Measurements from ENCODE around the gene TRAPPC2B. TPM values are rescaled to one million over a fixed set of nuclear protein-coding genes. Genes with fewer than 3 reads are reported as not detected.
"Not testable (repeated sequence)": the region's sequence is repeated elsewhere in the genome, so short reads cannot be mapped to it uniquely, and the experiment has no call there.

TRAPPC2B gene
- total RNA-seq, 4 donors from 2014 or later, result 14.7 to 24.6 (median 17.9) TPM

- intact Hi-C loops (cut with DNase I), result loop anchor here (10.0 kb wide), 1 partner anchor 641 kb away; the partner anchor contains the start of gene ZNF606
- Histone ChIP-seq H3K4me3 (peak overlapping the region; percentile 69 to 98 (median 82)), H3K27me3 (no peaks in the 10 kb centered on the region), H3K4me1 (peaks cover 6 to 28% (median 9%) of the 10 kb centered on the region in 3 donors), H3K9me3 (no peaks in the 10 kb centered on the region), H3K36me3 (peaks cover 0 to 14% (median 0%) of the 10 kb centered on the region in 3 donors), H3K27ac (peak overlapping the region; percentile 94 to 99 (median 95))
- WGBS, 2 donors, result 1 to 2% methylated on average over 8 to 11 of the region's 18 CpGs
- TF ChIP-seq POLR2A (IDR thresholded peaks at IDR 0.05), result no peak
- TF ChIP-seq CTCF (IDR thresholded peaks at IDR 0.05), result no peak
- no peak for DNase-seq
Measured at GRCh38 chr19:57363688-57364181, 384 bp downstream of the TRAPPC2B start.

GRCh38 chr19:57366776-57367175, 3.4 kb downstream of the TRAPPC2B start:
- WGBS, 2 donors, result 92 to 93% methylated on average over 2 of the region's 2 CpGs
- intact Hi-C loops (cut with DNase I), result loop anchor here (10.0 kb wide), 1 partner anchor 638 kb away; the partner anchor contains the start of gene ZNF606
- no peaks in the 10 kb centered on the region for H3K27me3 ChIP-seq
- no peaks in the 10 kb centered on the region for H3K9me3 ChIP-seq
- no peak overlapping the region for H3K4me3 ChIP-seq
- no peak for DNase-seq
- peaks cover 0 to 20% (median 0%) of the 10 kb centered on the region in 3 donors for H3K36me3 ChIP-seq
- peaks cover 6 to 22% (median 9%) of the 10 kb centered on the region in 3 donors for H3K4me1 ChIP-seq
- TF ChIP-seq CTCF (IDR thresholded peaks at IDR 0.05) (no peak), POLR2A (IDR thresholded peaks at IDR 0.05) (no peak)
- H3K27ac ChIP-seq, result no peak overlapping the region

GRCh38 chr19:57374179-57374578, 10.8 kb downstream of the TRAPPC2B start:
- Histone ChIP-seq H3K4me1 (no peaks in the 10 kb centered on the region), H3K27ac (no peak overlapping the region), H3K36me3 (peaks cover 10 to 85% (median 24%) of the 10 kb centered on the region in 3 donors), H3K9me3 (peaks cover 0 to 59% (median 46%) of the 10 kb centered on the region in 3 donors), H3K27me3 (no peaks in the 10 kb centered on the region), H3K4me3 (no peak overlapping the region)
- TF ChIP-seq CTCF (IDR thresholded peaks at IDR 0.05) (no peak), POLR2A (IDR thresholded peaks at IDR 0.05) (no peak)
- no peak for DNase-seq
- intact Hi-C loops (cut with DNase I), result no loop called here
- WGBS, 2 donors, result 89 to 96% methylated on average over 3 to 4 of the region's 6 CpGs

DNA sequence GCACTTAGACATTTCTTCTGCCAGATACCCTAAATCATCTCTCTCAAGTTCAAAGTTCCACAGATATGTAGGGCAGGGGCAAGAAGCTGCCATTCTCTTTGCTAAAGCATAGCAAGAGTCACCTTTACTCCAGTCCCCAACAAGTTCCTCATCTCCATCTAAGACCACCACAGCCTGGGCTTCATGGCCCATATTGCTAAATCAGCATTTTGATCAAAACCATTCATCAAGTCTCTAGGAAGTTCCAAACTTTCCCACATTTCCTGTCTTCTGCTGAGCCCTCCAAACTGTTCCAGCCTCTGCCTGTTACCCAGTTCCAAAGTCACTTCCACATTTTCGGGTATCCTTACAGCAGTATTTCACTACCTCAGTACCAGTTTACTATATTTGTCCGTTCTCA, 11.3 kb downstream of the TRAPPC2B start:
- H3K4me3 ChIP-seq; H3K27ac ChIP-seq; H3K27me3 ChIP-seq; H3K4me1 ChIP-seq; intact Hi-C loops (cut with DNase I); DNase-seq: not testable (repeated sequence)
- 94 to 100% methylated on average over 2 of the region's 2 CpGs for WGBS, 2 donors
- H3K9me3 ChIP-seq, result peaks cover 0 to 63% (median 46%) of the 10 kb centered on the region in 3 donors
- peaks cover 10 to 89% (median 24%) of the 10 kb centered on the region in 3 donors for H3K36me3 ChIP-seq

DNA sequence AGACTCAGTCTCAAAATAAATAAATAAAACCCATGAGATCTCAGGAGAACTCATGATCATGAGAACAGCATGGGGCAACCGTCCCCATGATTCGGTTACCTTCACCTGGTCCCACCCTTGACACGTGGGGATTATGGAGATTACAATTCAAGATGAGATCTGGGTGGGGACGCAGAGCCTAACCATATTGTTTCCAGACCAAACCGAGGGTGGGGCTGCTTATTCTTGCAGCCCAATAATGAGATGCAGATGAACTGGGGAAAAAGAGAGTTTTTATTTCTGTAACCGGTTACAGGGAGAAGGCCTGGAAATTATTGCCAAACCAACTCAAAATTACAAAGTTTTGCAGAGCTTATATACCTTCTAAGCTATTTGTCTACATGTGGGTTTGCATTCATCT, 12.8 kb downstream of the TRAPPC2B start:
- peaks cover 10 to 84% (median 24%) of the 10 kb centered on the region in 3 donors for H3K36me3 ChIP-seq
- WGBS, 2 donors, result 90 to 96% methylated on average over 6 of the region's 6 CpGs
- DNase-seq, result no peak
- intact Hi-C loops (cut with DNase I), result no loop called here
- no peak overlapping the region for H3K4me3 ChIP-seq
- no peak overlapping the region for H3K27ac ChIP-seq
- no peaks in the 10 kb centered on the region for H3K4me1 ChIP-seq
- TF ChIP-seq POLR2A (IDR thresholded peaks at IDR 0.05), result no peak
- TF ChIP-seq CTCF (IDR thresholded peaks at IDR 0.05), result no peak
- peaks cover 0 to 78% (median 46%) of the 10 kb centered on the region in 3 donors for H3K9me3 ChIP-seq
- H3K27me3 ChIP-seq, result no peaks in the 10 kb centered on the region

Measured in esophagus squamous epithelium (tissue), 5 donors.